Nucleus accumbens (tissue), 56 donors: Measurements from ENCODE around the gene TMEM184A.

Source experiments
- DNase-seq, 56 donors: peaks; one replicate each; lab custom pipeline; 2025; lab: John Stamatoyannopoulos, UW

TMEM184A gene

GRCh38 chr7:1554333-1555045 lies 1.5 kb downstream of the TMEM184A start:
- DNase-seq: no peak

DNA sequence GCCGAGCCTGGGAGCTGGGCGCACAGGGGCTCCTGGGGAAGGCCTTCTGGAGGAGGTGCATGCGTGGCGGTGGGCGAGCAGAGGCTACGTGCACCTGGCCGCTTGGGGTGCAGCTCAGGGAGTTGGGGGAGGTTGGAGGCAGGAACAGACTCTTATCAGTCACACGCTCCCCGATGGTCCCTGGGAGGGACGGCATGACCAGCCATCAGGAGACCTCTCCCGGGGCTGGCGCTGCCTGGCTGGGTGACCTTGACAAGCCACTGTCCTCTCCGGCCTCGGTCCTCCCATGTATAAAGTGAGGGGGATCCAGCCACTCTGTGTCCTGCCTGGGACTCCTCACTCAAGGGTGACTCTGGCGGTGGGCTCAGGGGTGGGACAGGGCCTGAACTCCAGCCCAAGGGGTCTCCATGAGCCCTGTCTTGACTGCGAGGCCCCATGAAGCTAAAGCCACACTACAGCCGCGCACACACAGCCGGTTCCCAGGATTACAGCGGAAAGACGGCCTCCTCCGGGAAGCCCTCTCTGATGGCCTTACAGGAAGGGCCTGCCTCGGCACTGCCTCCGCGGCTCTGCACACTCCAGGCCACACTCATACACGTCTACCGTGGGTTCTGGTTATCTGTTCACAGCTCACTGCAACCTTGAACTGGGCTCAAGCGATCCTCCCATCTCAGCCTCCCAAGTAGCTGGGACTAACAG lies 2.3 kb downstream of the TMEM184A start:
- no peak for DNase-seq

- no peak for DNase-seq
Measured at GRCh38 chr7:1552200-1552599, 3.8 kb downstream of the TMEM184A start.

DNA sequence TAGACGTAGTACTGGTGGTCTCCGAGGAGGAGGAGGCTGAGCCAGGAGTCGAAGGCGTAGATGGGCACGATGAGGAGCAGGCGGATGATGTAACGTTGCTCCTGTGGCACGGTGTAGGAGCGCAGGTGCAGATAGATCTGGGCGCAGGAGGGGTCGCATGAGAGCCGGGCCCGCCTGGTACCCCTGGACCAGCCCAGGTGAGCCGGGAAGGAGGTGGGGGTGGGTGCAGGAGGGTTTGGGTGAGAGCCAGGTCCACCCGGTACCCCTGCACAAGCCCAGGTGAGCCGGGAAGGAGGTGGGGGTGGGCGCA lies 5.2 kb downstream of the TMEM184A start:
- DNase-seq: no peak

GRCh38 chr7:1550005-1550845 lies 5.8 kb downstream of the TMEM184A start:
- no peak for DNase-seq

DNA sequence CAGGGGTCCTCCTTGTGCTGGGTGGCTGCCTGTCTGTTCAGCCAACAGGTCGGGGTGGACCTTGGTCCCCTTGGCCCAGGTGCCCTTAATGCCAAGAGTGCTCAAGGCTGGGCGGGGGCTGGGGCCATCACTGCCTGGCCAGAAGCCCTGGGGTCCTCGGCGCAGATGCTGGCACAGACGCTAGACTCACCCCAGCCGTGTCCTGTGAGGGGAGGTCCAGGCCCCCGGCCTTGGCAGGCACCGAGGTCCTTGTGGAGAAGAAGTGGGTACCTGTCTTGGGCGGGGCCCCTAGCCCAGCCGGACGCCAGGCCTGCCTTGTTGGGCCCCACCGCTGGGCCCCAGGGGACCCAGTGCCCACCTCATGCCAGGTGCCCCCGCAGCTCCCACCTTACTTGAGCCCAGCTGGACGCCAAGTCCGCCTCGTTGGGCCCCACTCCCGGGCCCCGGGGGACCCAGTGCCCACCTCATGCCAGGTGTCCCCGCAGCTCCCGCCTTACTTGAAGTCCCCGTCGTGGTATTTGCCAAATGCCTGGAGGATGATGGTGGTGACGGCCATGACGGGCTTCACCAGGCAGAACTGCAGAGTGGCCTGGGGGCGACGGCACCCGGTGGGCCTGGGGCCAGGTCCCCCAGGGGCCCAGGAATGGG lies 6.5 kb downstream of the TMEM184A start:
- DNase-seq: no peak

- no peak for DNase-seq
Measured at GRCh38 chr7:1548944-1549343, 7.1 kb downstream of the TMEM184A start.

DNA sequence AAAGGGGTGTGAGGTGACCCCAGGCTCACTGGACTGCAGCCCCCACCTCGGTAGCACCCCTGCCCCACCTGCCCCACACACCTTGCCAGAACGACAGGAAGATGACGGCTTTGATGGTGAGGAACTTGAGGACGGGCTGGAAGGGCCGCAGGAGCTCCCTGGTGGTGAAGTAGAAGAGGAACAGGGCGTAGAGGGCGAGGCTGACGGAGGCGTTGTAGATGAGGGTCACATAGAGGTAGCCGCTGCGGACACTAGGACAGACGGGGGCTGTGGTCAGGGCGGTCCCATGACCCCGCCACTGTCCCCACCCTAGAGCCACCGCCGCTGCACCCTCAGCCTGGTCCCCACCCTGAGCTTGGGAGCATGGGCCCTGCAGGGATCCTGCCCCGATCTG lies 7.6 kb downstream of the TMEM184A start:
- no peak for DNase-seq

DNA sequence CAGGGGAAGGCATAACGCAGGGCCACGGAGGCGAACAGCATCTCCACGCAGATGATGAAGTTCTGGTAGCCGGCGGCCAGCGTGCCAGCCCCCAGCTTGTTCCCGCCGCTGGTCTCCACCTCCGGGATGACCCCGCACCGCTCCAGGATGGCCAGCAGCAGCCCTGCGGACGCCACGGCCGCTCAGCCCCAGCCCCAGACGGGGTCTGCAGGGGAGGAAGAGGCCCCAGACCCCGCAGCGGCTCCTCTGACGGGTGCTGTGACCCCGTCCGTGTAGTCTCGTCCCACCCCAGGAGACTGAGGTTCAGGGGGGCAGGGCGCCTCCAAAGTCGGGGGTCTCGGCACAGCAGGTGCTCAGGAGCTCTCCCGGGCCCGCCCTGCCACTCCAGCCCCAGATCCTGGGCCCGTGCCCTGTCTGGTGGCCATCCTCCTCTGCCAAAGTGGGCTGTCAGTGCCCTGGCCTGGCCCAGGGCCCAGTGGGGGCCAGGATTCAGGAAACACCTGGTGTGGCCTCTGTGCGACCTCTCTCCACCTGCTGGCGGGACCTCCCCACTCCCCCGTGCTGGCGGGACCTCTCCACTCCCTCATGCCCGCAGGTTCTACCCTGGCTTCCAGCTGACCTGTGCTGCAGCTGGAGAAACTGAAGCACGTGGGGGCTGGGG lies 8.1 kb downstream of the TMEM184A start:
- DNase-seq: no peak

DNA sequence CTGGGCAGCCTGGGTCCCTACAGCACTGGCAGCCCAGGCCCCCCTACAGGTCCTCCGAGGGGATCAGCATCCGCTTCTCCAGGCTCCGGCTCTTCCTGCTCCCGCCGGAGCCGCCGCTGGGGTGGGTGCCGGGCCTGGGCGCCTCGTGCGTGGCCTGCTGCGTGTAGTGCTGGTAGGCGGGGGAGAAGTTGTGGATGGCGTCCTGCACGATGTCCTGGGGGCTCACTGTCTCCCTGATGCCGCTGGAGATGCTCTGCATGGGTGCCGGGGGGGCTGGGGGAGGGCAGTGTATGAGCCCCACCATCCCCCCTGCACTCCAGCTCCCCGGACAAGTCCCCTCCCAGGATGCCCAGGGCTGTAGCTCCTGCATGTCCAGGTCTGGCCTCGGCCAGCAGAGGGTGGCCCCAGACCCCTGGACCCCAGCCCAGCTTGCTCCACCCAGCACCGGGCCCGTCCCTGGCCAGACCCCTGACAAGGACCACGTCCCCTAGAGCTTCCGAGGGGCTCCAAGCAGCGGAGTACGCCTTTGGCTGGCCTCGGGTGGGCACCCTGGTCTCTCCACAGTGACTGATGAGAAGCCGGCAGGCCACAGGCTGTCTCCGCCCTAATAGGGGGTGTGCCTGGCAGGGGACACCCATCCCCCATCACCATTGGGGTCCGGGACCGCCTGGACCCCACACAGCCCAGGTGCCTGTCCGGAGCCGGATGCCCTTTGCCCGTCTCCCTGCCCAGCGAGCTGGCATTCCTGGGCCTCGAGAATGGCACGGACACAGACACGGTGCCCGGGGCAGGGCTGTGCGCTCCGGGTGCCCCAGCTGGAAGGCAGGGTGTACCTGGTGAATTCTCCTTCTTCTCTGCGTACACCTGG lies 8.9 kb downstream of the TMEM184A start:
- DNase-seq: no peak

DNA sequence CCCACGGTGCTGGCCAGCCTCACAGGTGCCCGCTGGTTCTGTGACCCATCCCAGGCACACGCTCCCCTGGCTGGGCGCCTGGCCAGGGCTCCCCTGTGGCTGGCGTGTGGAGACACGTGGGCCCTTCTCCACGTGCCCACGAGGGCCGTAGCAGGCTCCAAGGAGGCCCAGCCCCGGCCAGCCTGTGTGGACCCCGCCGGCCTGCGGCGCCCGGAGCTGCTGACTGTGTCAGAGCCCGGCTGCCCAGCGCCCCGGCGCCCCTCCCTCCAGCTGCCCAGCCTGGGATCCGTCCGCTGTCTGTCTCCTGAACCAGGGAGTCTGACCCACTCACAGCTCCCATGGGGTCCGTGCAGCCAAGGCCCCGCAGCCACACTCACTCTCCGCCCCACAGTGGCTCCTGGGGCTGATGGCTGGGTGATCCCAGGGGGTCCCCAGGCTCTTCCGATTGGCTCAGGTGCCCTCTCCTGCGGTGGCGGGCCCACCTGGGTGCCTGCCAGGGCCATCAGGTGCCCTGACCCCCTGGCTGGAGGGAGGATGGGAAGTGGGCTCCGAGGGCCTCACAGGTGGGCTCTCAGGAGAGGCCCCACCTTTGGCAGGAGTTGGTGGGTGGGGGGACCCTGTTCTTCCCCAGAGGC lies 9.6 kb downstream of the TMEM184A start:
- DNase-seq: no peak

- no peak for DNase-seq
Measured at GRCh38 chr7:1545417-1546246, 10.4 kb downstream of the TMEM184A start.

DNA sequence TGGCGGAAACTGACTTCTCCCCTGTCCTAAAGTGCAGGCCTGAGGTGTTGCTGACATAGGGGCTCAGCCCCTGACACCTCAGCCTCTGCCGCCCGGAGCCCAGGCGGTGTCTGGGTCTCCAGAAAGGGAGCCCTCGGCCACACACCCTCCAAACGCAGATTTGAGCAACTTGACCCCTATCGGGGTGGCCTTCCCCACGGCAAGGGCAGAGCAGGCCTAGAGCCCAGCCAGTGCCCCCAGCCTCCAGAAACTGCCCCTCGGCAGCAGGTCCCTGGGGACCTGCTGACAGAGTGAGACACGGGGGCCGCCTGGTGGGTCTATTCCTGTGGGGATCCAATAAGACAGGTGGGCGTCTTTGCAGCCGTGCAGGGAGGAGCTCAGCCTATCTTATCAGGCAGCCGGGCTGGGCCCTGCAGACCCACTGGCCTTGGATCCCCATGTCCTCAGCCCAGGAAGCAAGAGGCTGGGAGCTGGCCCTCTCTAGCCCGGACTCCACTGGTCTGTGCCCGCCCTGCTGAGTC lies 11.0 kb downstream of the TMEM184A start:
- no peak for DNase-seq

DNA sequence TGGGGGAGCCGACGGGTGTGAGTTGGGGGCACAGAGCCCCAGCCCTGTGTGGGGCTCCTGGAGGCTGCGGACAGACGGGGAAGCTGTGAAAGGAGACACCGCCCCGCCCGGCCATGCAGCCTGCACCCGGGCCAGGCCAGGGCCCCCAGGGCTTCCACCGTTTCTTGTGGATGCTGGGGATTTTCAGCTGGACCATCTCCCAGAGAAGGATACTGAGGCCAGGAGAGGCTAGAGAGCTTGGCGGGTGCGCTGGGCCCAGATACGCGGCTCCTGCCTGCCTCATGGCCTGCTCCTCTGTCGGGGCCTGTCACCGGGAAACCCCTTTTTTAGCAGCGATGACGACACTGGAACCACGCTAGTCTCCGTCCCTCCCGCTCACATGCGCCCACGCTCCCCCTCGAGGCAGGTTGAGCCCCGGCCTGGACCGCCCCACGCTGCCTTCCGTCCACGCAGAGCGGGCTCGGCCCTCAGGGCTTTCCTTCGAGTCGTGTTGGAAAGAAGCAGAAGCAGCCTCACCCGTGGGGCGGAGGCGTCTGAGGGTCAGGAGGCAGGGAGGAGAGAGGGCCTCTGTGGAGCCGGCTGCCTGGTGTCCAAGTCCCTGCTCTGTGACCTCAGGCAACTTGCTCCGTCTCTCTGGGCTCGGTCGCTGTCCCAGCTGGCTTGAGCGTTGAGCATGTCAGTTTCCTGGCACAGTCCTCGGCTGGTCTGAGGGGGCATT lies 11.7 kb downstream of the TMEM184A start:
- no peak for DNase-seq

DNA sequence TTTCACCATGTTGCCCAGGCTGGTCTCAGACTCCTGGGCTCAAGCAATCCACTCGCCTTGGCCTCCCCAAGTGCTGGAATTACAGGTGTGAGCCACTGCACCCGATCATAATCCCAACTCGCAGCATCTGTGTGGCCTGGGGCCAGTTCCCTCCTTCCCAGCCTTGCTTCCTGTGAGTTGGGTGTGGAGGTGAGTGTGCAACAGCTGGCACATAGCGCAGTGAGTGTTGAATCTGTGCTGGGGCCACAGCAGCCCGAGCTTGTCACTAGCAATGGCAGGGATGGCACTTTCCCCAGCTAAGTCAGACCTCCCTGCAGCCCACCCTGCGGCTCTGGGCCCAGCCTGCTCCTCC lies 12.2 kb downstream of the TMEM184A start:
- DNase-seq: no peak

DNA sequence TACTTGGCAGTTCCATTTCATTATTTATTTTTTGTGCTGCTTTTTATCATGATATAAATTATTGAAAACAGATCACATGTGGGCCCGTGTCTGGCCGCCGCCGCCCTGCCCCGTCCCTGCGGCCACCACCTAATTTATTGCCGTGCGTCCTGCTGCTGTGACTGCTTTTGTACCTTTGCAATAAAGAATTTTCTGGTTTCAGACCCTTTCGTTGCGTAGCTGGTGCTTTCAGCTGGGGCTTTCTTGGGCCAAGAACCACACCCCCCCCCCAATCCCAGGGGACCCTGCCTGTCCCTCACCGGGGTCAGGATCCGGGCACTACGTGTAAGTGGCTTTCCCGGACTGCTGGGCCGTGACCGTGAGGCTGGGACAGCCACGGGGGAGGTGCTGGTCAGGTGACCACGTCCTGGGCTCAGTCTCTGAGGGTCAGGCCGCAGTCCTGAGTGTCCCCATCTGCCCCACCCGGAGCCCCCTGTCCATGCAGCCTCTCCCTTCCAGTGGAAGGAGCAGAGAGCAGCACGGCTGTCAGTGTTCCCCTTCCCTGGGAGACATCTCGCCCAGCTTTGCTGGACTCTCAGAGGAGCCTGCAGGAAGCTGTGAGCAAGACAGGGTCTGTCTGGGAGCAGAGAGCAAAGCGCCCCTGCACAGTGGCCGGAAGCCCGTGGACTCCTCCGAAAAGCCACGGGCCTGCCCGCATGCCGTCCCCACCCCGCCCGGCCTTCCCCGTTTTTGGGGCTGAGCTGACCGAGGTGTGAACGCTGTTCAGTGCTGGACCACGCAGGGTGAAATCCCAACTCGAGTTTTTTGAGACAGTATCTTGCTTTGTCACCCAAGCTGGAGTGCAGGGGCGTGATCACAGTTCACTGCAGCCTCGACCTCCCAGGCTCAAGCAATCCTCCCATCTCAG lies 12.9 kb downstream of the TMEM184A start:
- DNase-seq: no peak
